ENCODE results near the gene CTU1. TPM values are rescaled to one million over a fixed set of nuclear protein-coding genes. Genes with fewer than 3 reads are reported as not detected.
"Not testable (repeated sequence)": the region's sequence is repeated elsewhere in the genome, so short reads cannot be mapped to it uniquely, and the experiment has no call there.

Gene CTU1
- total RNA-seq, 4 donors from 2014 or later = 7.1 to 14.2 (median 9.5) TPM

DNA sequence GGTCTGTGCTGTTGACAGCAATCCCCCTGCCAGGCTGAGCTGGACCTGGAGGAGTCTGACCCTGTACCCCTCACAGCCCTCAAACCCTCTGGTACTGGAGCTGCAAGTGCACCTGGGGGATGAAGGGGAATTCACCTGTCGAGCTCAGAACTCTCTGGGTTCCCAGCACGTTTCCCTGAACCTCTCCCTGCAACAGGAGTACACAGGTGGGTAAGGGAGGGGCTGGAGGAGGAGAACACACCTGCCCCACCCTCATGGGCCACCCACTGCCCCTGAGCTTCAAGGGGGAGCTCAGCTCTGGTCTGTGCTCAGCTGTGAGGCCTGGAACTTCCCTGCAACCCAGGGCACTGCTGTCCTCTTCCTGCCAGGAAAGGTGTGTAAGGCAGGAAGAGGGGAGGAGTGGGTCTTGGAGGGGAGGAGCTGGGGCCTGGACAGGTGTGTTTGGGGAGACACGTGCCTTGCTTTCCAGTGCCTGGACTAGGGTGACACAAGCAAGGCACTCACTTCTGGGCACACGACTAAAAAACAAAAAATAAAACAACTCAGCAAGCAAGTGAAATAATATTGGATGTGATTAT, 37.8 kb upstream of the CTU1 start:
- DNase-seq (ENCODE audit: low spot score) (no peak), ATAC-seq (ENCODE audit: low FRiP score) (no peak)
- no peak for TF ChIP-seq CTCF (IDR thresholded peaks at IDR 0.05)

DNA sequence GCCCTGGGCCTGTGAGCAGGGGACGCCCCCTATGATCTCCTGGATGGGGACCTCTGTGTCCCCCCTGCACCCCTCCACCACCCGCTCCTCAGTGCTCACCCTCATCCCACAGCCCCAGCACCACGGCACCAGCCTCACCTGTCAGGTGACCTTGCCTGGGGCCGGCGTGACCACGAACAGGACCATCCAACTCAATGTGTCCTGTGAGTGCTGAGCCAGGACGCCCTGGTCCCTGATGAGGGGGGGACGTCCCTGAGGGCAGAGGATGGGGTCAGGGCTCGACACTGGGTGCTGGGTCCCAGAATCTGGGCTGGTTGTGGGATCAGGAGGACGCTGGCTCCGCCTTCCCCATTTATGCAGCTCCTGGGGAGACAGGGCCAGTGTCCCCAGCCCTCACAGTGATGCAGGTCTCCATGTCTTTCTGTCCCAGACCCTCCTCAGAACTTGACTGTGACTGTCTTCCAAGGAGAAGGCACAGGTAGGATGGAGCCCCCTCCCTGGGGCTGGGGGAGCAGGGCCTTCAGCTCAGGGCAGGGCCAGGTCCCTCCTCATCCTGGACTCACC, 36.4 kb upstream of the CTU1 start:
- no peak for TF ChIP-seq CTCF (IDR thresholded peaks at IDR 0.05)
- DNase-seq (ENCODE audit: low spot score) (no peak), ATAC-seq (ENCODE audit: low FRiP score) (no peak)

DNA sequence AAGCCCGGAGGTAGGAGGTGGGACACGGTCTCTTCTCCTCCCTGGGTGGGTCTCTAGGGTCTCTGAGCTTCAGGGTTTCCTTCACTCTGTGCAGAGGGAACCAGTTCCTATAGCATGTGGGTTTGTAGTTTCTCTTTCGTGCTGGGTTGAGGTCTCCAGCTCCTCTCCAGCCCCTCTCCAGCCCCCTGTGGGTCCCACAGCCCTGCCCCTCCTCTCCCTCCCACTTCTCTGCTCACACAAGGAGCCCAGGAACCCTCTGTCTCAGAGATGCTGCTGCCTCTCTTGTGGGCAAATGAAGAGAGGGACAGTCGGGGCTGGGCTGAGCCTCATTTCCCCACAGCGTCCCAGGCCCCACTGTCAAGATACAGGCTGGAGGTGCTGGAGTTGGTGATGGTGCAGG, 35.3 kb upstream of the CTU1 start:
- DNase-seq (ENCODE audit: low spot score) (no peak), ATAC-seq (ENCODE audit: low FRiP score) (no peak)
- TF ChIP-seq CTCF (IDR thresholded peaks at IDR 0.05) = no peak

DNA sequence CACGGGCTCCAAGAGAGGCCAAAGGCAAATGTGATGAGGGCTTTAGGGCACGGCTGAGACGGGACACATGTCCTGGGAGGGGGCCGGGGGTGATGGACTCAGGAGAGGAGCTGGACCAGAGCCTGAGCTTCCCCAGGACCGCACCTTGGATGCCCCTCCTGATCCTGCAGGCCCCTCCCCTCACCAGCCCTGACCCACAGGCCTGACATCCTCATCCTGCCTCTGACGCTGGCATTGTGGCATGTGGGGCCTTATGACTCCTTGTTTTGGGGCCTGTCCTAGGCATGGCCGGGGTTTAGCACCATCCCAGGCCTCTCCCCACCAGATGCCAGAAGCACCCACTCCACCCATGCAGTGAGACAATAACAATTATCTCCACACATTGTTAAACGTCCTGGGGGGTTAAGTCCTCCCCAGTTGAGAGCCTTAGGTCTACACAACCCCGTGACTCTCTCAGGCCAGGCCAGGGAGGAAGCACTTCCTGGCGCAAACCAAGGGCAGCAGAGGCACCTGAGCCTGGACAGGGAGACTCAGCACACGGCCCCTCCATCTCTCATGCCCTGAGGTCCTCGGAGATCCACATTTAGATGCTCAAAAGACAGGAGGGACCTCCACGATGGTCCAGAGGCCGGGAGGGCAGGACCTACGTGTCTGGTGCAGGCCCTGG, 34.7 kb upstream of the CTU1 start:
- not testable (repeated sequence) for DNase-seq (ENCODE audit: low spot score); ATAC-seq (ENCODE audit: low FRiP score)

DNA sequence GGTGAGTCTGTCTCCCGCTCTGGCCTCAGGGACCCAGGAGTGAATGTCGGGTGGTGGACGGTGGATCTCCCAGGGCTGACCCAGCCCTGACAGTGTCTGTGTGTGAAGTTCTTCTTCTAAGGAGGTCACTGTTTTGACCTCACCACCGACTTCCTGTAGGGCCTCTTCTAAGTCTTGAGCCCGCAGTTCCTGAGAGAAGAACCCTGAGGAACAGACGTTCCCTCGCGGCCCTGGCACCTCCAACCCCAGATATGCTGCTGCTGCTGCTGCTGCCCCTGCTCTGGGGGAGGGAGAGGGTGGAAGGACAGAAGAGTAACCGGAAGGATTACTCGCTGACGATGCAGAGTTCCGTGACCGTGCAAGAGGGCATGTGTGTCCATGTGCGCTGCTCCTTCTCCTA, 33.9 kb upstream of the CTU1 start, which contains the start of gene SIGLEC7:
Gene SIGLEC7, plus strand, starts transcription at position 183 of the 400 bp plus-strand sequence. Its CDS starts 69 bp downstream, at position 252.
- no peak for TF ChIP-seq CTCF (IDR thresholded peaks at IDR 0.05)
- DNase-seq (ENCODE audit: low spot score) (no peak), ATAC-seq (ENCODE audit: low FRiP score) (no peak)

DNA sequence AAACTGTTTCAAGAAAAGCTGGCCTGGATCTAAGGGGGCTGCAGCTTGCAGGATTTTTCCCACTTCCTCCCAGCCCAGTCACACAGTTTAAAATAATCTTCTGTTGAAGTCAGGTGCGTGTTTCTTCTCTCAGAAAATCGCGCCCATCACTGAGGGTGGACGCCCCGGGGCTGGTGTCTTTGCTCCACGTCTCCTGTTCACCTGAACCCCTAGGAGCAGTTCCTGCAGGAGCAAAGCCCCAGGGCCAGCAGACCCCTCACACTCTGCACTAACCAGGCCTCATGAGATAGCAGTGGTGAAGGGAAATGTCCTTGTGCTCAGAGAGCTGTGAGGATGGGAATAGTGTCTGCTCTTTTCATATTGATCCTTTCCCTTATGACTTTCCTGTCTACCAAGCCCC, 33.0 kb upstream of the CTU1 start:
- no peak for TF ChIP-seq CTCF (IDR thresholded peaks at IDR 0.05)
- DNase-seq (ENCODE audit: low spot score) (no peak), ATAC-seq (ENCODE audit: low FRiP score) (no peak)

- no peak for TF ChIP-seq CTCF (IDR thresholded peaks at IDR 0.05)
- no peak for DNase-seq (ENCODE audit: low spot score)
- ATAC-seq (ENCODE audit: low FRiP score) = no peak
Observed at GRCh38 chr19:51140441-51140840, 32.2 kb upstream of the CTU1 start.

Measured in omental fat pad (tissue), 4 donors.